GM19193 (cell line): ENCODE measurements around the gene CKMT2.

ENCODE experiments used
- POLR2A ChIP-seq: IDR thresholded peaks from 4 replicates; pipeline ENCODE4 v1.6.1; 2011; ENCODE audit not compliant: insufficient read depth, insufficient read length; ENCODE audit errors: extremely low read depth

Gene CKMT2

DNA sequence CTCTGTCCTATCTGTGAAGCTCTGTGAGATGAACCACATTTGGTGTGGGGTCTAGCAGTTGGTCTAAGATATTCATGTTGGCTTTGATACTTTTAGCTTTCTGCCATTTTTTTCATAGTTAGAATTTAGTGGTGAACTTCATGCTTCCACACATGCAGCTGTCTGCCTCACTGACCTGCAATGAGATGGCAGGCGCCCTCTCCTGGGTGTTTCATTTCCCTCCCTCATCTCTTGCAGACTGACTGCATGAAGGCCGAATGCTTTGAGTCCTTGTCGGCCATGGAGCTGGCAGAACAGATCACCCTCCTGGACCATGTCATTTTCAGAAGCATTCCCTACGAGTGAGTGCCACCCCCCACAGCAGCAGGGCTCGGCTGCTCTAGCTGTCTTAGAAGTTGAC is 26.1 kb upstream of the CKMT2 start:
- TF ChIP-seq POLR2A: no peak

DNA sequence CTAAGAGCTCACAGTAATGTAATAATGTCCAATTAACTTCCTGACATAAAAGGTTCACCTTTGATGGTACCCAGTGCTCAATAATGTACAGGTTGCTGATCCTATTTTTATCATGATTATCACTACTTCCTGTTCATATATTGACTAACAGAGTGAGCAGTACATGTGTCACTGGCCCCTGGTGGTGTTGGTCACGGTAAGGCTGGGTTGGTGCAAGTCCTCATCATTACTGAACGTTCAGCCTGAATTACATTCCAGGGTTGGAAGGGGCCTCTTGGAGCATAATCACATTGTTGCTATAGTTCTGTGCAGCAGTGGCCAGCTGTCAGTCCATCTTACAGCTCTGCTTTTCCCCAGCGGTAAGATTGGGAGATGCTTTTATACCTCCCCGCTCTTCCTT is 24.2 kb upstream of the CKMT2 start:
- no peak for TF ChIP-seq POLR2A

DNA sequence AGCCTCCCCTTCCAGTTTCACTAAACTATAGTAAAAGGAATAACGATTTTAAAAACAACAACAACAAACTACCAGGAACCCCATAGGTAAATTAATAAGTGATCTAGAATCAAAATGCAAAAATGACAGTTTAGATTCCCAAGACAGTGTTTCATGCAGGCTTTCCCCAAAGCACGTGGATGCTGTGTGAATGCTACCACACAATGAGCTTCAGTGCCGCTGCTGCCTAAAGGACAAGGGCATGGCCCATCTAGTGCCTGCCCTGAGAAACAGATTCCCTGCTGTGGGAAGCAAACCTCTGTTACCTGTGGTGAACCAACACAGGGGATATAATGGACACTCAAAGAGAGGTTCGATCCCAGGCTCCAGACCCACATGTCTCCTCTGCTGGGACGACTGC is 23.7 kb upstream of the CKMT2 start:
- no peak for TF ChIP-seq POLR2A

DNA sequence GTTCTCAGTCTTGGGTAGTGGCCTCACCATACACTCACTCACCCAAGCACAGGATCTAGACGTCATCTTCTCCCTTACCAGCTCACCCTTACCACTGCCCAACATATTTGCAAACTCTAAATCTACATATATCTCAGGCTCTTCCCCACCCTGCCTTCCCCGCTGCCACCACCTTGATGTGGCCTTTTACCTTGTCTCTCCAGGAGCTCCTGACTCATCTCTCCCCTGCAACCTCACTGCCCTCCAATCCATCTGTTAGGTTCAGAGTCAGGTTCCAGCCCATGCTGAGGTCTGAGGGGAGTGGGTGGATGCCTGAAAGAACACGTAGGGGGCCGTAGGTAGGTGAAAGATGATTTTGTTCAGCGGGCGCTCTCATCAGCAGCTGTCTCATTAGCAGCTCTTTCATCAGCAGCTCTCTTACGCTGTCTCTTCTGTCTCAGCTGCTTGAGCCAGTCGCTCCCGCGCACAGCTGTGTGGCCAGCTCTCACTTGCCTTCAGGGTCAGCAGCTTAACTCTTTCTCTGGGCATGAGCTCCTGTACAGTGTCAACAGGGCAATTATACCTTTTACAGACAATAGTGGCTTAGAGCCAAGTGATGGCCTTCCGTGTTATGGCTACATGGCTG is 23.1 kb upstream of the CKMT2 start:
- no peak for TF ChIP-seq POLR2A

DNA sequence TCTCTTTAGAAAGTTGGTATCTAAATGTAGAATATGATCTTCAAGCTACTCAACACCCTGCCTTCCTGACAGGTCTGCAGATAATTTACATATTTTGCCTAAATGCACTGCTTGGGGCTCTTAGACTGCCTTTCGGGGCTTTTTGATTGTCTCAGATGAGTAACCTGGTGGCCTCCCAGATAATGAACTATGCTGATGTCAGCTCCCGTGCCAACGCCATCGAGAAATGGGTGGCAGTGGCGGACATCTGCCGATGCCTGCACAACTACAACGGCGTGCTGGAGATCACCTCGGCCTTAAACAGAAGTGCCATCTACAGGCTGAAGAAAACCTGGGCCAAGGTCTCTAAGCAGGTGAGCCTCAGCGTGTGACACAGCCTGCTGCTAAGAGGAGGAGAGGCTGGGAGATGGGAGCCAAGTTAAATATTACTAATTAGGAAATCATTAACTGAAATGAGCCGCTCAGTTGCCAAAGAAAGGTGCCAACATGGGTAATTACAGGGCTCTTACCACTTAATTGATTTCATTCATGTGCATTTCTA is 20.8 kb upstream of the CKMT2 start:
- TF ChIP-seq POLR2A: no peak

DNA sequence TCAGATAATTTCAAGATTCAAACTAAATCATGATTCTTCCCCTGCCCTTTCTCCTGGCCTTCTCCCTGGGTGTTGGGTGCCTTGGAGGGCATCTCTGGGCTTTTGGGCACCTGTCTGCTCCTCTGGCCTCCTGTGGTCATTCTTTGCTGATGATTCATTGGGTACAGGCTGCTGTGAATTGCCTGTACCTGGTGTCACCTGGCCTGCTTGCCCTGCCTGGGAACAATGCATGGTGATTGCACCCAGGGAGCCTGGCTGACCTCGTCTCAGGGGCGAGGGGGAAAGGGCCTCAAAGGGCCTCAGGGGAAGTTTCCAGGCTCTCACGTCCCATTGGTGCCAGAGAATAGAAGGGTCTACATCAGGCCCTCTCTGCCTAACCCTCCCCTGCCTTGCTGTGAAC is 20.1 kb upstream of the CKMT2 start:
- TF ChIP-seq POLR2A: no peak

DNA sequence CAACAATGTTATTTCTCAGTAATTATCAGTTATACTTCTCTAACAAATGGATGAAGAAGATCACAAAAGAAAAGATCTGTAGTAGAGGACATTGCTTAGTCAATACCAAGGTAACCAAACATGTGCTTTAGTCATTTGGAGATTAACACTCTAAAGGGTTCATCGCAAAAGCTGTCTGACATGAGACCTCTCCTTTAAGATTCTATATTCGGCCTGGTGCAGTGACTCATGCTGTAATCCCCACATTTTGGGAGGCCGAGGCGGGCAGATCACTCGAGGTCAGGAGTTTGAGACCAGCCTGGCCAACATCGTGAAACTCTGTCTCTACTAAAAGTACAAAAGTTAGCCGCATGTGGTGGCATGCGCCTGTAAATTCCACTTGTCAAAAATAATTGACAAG is 18.3 kb upstream of the CKMT2 start:
- no peak for TF ChIP-seq POLR2A

DNA sequence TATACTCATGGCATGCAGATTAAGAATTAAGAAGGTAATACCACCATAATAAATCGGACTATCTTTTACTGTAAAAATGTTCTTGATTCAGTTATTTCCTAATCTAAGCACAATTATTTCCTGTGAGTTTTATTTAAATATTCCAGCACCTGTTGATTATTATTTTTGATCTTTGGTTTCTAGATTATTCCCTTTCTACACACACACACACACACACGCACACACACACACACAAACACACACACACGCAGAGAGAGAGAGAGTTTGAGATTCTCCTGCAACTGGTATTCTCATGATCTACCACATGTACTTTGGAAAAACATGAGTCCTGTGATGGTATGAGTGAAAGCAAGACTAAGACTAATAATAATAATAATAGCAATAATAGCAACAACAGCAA is 17.0 kb upstream of the CKMT2 start:
- TF ChIP-seq POLR2A: no peak

DNA sequence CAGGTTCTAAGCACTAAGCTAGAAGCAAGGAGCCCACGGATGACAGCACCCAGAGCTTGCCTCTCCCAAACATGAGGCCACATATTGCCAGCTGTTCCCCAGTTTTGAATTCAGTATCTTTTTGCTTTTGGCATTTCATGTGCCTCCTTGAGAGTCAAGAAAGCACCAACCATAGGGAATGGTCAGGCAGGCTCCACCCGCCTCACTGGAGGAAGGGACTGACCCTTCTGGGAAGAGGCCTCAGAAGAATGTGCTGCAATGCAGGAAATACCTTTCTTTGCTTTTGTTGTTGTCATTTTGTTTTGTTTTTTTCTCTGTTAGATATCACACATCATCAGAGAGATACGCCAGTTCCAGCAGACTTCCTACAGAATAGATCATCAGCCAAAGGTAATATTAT is 13.7 kb upstream of the CKMT2 start:
- TF ChIP-seq POLR2A: no peak

DNA sequence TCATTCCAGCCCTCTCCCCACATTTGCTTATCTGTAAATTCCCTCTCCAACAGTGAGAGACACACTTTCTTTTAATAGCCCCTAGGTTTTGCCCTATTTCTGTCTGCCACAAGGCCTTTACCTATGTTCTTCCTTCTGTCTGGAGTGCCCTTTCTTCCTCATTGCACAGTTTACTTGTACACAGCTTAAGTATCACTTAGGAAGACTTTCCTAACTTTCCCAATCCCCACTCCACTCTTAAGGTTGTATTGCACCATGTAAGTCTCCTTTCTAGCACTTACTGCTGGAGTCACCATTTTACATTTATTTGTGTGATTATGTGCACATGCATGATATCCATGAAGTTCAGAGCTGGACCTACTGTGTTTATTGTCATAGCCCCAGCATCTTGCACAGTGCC is 10.8 kb upstream of the CKMT2 start:
- no peak for TF ChIP-seq POLR2A

DNA sequence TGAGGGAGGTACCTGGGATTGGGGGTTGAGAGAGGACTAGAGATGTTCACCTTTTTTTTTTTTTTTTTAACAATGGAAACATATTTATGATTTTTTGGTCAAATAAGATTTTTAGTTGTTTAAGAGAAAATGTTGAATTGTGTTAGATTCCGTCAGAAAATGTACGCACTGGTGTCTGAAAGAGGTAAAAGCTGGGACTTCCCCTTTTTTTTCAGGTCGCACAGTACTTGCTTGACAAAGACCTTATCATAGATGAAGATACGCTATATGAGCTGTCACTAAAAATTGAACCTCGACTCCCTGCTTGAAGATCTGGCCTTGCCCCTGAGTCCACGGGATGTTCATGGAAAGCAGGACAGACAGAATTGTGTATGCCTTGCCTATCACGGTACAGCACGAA is 7.7 kb upstream of the CKMT2 start:
- no peak for TF ChIP-seq POLR2A

DNA sequence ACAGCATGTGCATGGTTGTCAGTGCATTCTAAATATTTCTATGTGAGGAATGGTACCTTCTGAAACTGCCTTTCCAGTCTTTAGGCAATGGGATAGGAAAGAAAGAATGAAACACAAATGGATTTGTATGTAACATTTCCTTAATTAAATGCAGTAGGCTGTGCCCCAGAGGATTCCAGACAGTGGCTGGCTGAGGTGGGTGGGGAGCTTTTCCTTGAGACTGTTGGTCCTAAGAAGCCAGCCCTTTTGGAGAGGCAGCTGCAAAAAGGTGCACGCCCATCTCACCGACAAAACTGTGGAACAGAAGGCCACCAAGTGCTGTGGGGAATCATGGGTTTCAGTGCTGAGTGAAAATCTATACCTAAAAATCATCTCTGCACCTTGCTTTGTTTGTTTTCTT is 6.8 kb upstream of the CKMT2 start:
- TF ChIP-seq POLR2A: no peak

DNA sequence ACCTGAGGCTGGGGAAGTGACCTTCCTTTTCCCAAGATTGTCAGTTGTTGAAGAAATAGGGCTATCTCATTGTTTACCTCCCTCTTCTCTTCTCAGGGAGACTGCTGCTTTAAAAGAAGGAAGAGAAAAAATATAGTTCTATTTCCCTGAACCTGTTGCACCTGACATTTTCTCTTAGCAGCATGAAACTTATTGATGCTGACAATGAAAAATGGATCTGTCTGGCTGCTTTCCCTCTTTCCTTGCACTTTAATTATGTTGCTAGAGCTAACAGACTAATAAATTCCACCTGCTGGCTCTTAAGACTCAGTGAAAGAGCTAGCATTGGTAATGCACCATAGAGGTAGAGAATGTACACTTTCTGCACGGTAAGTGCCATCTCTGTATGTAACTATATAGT is 6.2 kb upstream of the CKMT2 start:
- no peak for TF ChIP-seq POLR2A

DNA sequence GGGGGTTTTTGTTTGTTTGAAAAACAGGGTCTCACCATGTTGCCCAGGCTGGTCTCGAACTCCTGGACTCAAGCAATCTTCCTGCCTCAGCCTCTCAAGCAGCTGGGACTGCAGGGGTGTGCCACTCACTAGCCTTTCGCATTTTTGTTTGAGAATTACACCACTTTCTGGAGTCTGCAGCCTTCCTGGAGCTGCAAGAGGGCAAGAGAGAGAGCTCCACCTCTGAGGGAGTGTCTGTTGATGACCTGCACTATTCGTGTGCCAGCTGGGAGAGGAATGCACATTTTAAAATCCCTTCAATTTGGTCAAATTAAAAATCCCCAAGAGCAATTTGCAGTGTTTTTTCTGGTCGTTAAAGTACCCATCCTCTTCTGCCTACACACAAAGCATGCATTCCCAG is 5.0 kb upstream of the CKMT2 start:
- TF ChIP-seq POLR2A: no peak

DNA sequence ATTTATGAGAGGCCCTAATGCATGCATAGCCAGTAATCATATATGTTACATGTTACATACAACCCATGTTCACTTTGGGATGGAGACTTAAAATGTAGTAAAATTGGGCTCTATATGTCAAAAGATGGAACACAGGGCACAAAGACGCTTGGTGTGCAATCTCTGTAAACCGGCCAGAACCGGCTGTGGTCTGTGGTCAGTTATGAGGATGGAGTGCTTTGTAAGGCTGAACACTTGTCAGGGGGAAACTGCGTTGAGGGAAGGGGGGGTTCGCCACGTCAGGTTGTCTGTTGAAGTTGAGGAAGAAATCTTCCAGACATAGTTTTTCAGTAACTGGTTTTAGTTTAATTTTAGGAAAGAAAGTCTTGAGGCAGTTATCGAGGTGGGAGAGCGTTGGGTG is 2.7 kb upstream of the CKMT2 start:
- TF ChIP-seq POLR2A: no peak

DNA sequence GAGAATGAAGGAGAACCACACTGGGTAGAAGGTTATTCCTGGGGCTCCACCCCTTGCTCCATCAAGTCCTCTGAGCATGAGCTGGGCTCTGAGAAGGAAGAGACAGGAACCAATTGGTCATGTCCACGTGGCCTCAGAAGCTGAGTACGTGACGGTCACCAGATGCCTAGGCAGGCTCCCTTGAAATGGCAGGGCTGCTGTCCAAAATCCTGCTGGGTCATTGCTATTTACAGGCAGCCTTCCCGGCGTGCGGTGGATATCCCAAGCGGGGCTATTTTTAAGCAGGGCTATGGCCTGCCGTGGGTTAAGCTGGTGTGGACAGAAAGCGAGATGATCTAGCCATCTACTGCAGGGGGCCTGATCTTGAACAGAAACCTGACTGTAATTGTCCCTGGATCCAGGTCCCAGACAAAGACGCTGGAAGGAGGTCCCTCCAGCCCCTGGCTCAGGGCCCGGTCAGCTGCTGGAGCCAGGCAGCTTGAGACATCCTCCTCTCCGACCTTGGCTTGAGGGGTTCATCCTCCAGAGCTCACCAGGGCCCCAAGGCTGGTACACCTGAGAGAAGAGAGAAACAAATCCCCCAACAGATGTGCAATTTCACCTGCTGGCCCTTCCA is 550 bp upstream of the CKMT2 start:
- no peak for TF ChIP-seq POLR2A

DNA sequence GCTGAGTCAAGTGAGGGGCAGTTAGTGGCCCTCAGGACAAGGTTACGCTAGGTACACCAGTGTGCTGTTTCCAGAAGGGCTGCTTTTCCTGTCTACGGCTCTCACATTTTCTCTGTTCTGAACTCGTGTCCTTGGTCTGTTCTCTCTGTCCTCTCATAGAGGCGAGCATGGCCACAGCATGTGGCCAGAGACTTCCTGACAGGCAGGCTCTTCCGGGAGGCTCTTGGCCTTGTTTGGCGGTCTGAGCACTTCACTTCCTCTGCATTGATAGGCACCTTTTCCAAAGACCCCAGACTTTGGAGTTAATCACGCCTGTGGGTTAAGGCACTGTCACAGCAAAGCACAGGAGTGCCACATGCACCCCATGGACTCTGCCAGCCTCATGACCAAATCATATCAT is 1.2 kb downstream of the CKMT2 start:
- no peak for TF ChIP-seq POLR2A
